IPS-18c (cell line): ENCODE data around the gene MKX.

Experiments used
- H3K4me3 ChIP-seq: 2 replicates; pipeline ENCODE4 v1.7.0; 2013; ENCODE audit warnings: low read depth, mild to moderate bottlenecking, low read length, moderate library complexity; ENCODE audit not compliant: insufficient read depth
- H3K9me3 ChIP-seq: one replicate; pipeline ENCODE4 v1.6.1; 2013; ENCODE audit warnings: mild to moderate bottlenecking, low read length, moderate library complexity; ENCODE audit not compliant: control insufficient read depth, insufficient read depth

MKX gene

GRCh38 chr10:27743877-27744801, 1.5 kb downstream of the MKX start:
- Histone ChIP-seq H3K9me3 (peaks cover 2% of the 10 kb centered on the region), H3K4me3 (peak overlapping the region; percentile 77)

- peak overlapping the region; percentile 69 for H3K4me3 ChIP-seq
- H3K9me3 ChIP-seq: peaks cover 2% of the 10 kb centered on the region
Observed at GRCh38 chr10:27743012-27743876, 2.4 kb downstream of the MKX start.

GRCh38 chr10:27742195-27743011, 3.2 kb downstream of the MKX start:
- Histone ChIP-seq H3K9me3 (peaks cover 2% of the 10 kb centered on the region), H3K4me3 (peak overlapping the region; percentile 69)

GRCh38 chr10:27741173-27742091, 4.2 kb downstream of the MKX start:
- Histone ChIP-seq H3K4me3 (peak overlapping the region; percentile 69), H3K9me3 (no peaks in the 10 kb centered on the region)

- Histone ChIP-seq H3K9me3 (no peaks in the 10 kb centered on the region), H3K4me3 (no peak overlapping the region)
Observed at GRCh38 chr10:27736396-27736795, 9.2 kb downstream of the MKX start.

- no peak overlapping the region for H3K4me3 ChIP-seq
Observed at GRCh38 chr10:27730041-27730440, 15.6 kb downstream of the MKX start.

GRCh38 chr10:27728338-27728737, 17.3 kb downstream of the MKX start:
- H3K9me3 ChIP-seq: no peaks in the 10 kb centered on the region
- no peak overlapping the region for H3K4me3 ChIP-seq

More at GRCh38 chr10:27730041-27730440, 15.6 kb downstream of the MKX start:
- H3K9me3 ChIP-seq: no peaks in the 10 kb centered on the region

- H3K4me3 ChIP-seq: no peak overlapping the region
- no peaks in the 10 kb centered on the region for H3K9me3 ChIP-seq
Observed at GRCh38 chr10:27724287-27724686, 21.3 kb downstream of the MKX start.

- H3K4me3 ChIP-seq: no peak overlapping the region
- H3K9me3 ChIP-seq: no peaks in the 10 kb centered on the region
Observed at GRCh38 chr10:27723436-27723835, 22.2 kb downstream of the MKX start.

GRCh38 chr10:27720529-27720928, 25.1 kb downstream of the MKX start:
- H3K9me3 ChIP-seq: no peaks in the 10 kb centered on the region
- H3K4me3 ChIP-seq: no peak overlapping the region

- H3K4me3 ChIP-seq: no peak overlapping the region
- H3K9me3 ChIP-seq: no peaks in the 10 kb centered on the region
Observed at GRCh38 chr10:27719052-27719451, 26.6 kb downstream of the MKX start.

GRCh38 chr10:27717861-27718260, 27.8 kb downstream of the MKX start:
- Histone ChIP-seq H3K4me3 (no peak overlapping the region), H3K9me3 (no peaks in the 10 kb centered on the region)

GRCh38 chr10:27717224-27717623, 28.4 kb downstream of the MKX start:
- no peaks in the 10 kb centered on the region for H3K9me3 ChIP-seq
- no peak overlapping the region for H3K4me3 ChIP-seq

GRCh38 chr10:27716521-27716920, 29.1 kb downstream of the MKX start:
- H3K9me3 ChIP-seq: no peaks in the 10 kb centered on the region

GRCh38 chr10:27715505-27715904, 30.1 kb downstream of the MKX start:
- H3K4me3 ChIP-seq: no peak overlapping the region
- no peaks in the 10 kb centered on the region for H3K9me3 ChIP-seq

More at GRCh38 chr10:27716521-27716920, 29.1 kb downstream of the MKX start:
- no peak overlapping the region for H3K4me3 ChIP-seq

- Histone ChIP-seq H3K9me3 (no peaks in the 10 kb centered on the region), H3K4me3 (no peak overlapping the region)
Observed at GRCh38 chr10:27714349-27714748, 31.3 kb downstream of the MKX start.
